PC-9 (cell line): Measurements from ENCODE around the gene ZFPL1.

Source experiments
- CTCF ChIP-seq: fragments of 200-600 bp; sonication (generic); conservative IDR thresholded peaks from 2 replicates; pipeline ENCODE4 v1.6.1; 2017; ENCODE audit warnings: mixed run types, antibody characterized with exemption, mild to moderate bottlenecking, moderate library complexity
- EZH2 ChIP-seq: fragments of 200-600 bp; sonication (generic); IDR thresholded peaks from 2 replicates; pipeline ENCODE4 v1.8.0; 2017; ENCODE audit warnings: antibody characterized with exemption, low read depth

- TF ChIP-seq CTCF (no peak), EZH2 (no peak)
Measured at GRCh38 chr11:65045728-65046127, 38.3 kb upstream of the ZFPL1 start.
